SIG-M5 treated with dmso at 0.1 percent for 504 hours (cell line): ENCODE measurements around the gene VSTM2B.
"Not testable (repeated sequence)": the region's sequence is repeated elsewhere in the genome, so short reads cannot be mapped to it uniquely, and the experiment has no call there.

Experiments used
- DNase-seq: peaks from one replicate; lab custom pipeline; 2025; ENCODE audit not compliant: unreplicated experiment; lab: John Stamatoyannopoulos, UW

The VSTM2B gene

DNA sequence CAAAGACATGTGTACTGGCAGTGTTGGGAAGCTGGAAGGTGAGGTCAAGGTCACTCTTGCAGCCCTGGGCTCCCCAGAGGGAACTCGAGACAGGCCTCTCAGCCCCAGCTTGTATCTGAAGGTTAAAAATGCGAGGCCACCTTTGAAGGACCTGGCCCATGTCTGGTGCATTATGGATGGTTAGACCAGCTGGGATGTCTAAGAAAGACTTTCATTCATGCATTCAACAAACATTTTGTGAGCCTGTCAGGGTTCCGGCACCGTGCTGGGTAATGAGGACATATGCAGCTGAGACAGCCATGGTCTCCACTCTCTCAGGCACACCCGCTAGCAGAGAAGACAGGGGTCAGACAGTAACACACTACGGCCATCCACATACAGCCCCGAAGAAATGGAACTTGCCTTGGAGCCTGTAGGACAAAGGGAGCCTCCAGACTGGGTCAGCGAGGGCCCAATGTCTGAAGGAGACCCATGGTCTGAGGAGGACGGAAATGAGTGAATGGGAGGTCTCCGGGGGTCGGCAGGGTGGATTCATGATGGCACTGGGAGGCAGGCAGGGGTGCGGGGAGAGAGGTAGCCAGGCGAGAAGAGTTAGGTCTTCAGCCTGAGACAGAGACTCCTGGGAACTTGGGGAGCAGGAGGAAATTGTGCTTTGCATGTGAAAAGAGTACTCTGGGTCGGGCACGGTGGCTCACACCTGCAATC is 19.0 kb downstream of the VSTM2B start:
- no peak for DNase-seq

DNA sequence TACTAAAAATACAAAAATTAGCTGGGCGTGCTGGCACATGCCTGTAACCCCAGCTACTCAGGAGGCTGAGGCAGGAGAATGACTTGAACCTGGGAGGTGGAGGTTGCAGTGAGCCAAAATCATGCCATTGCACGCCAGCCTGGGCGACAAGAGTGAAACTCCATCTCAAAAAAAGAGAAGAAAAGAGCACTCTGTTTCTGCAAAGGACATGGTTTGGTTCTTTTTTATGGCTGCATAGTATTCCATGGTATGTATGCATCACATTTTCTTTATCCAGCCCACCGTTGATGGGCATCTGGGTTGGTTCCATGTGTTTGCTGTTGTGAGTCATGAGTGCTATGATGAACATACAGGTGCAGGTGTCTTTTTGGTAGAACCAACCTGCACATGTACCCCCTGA is 19.7 kb downstream of the VSTM2B start:
- not testable (repeated sequence) for DNase-seq

DNA sequence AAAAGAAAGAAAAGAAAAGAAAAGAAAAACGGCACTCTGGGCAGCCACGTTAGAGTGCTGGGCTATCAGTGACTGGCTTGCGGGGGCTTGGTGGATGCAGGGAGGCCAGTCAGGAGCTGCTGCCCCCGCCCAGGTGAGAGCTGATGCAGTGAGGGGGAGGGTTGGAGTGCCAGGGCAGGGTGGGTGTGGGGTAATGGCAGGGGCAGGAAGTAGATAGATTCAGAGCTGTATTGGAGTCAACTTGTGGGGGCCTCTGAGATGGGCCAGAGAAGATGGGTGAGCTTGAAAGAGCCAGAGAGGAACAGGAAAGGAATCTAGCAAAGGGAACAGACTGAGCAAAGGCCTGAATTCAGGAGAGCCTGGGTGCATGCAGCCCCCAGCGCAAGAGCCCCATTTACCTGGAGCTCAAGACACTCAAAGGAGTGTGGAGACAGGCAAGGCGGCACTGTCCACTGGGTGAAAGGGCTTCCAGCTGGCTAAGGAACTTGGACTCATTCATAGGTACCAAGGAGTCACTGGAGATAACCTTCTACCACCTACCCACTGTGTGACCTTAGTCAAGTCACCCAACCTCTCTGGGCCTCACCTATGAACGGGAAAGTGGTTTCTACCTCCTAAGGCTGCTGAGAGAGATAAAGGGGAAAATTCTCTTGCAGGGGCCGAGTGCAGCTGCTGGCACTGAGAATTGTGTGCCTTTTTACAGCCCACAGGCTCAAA is 20.2 kb downstream of the VSTM2B start:
- no peak for DNase-seq

DNA sequence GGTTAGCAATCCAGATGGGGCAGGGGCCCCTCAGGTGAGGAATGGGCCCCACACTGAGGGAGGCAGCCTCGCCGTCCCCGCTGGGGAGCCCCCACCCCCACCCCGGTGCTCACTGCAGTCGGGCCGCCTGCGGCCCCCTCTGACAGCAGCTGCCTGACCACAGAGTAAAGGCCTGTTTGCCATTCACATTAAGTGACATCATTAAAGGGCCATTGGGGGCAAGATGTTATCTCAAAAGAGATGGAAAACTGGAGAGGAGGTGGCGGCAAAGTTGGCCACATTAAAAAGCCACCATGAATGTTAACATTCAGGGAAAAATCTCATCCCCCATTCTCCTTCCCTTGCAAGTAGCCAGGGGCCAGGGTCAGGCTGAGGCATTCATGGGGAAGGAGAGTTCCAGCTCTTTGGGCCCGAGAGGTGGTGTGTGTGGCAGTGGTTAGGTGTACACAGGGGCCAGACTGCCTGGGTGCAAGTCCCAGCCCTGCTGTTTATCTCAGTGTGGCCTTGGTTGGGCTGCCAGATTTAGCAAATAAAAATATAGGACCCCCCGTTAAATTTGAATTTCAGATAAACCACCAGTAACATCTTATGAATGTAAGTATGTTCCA is 20.9 kb downstream of the VSTM2B start:
- no peak for DNase-seq

DNA sequence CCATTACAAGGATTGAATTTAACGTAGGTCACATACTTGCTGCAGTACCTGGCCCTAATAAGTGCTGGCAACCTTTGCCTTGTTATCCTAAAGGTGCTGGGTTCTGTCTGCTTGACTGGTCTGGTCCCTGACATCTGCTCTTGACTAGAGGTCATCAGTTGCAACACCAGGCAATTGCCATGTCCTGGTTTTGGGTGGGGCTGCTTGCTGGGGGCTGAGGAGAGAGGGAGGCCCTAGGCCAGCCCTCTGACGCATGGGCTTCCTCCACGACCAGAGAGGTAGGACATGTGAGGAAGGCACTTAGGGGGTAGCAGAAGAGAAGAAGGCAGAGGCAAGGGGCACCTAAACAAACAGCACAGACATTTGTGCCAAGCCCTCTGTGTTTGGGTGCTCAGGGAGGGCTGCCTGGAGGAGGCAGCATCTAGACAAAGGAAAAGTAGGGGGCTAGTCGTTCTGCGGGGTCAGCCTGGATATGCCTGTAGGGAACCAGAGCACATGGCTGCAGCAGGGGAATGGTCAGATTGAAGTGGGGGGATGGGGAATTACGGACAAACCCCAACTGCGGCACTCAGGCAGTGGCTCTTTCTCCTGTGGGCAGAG is 21.7 kb downstream of the VSTM2B start:
- DNase-seq = no peak

DNA sequence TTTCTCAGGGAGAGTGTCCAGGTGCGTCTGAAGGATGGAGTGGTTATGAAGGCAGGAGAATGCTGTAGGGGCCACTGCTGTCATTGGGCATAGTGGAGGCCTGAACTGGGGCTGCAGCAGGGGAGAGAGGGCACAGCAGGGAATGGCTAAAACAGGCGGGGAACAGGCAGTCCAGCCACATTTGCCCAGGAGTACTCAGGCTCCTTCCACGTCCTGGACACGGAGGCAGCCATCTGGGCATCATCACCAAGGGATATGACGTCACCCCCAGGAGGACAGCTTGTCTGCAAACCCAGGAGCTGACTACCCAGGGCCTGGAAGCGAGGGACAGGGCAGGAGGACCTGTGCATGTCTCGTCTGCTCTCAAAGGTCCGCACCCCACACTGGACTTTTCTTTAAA is 22.2 kb downstream of the VSTM2B start:
- no peak for DNase-seq

DNA sequence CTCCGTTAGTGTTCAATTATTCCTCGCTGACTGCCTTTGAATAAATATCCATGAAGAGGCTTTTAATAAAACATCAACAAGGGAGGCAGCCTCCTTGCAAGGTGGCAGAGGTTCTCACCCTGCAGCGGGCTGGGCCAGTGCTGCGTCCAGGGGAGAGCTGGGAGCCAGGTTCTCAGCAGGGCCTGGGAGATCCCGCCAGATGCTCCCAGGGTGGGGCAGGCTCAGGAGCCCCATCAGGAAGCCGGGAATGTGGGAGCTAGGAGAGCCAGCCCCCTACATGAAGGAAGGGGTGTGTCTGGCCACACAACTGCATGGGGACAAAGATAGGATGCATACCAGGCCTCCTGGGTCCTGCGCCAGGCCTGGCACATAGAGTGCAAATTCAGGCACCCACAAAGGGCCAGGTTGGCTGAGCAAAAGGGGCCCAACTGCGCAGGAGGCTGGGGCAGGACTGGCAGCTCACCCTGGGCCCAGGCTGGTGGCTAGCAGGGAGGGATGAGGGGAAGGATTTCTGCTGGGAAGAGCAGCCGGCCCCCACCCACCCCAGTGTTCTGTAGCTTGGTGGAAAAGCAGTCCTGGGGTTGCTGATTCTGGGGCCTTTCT is 22.8 kb downstream of the VSTM2B start:
- no peak for DNase-seq

DNA sequence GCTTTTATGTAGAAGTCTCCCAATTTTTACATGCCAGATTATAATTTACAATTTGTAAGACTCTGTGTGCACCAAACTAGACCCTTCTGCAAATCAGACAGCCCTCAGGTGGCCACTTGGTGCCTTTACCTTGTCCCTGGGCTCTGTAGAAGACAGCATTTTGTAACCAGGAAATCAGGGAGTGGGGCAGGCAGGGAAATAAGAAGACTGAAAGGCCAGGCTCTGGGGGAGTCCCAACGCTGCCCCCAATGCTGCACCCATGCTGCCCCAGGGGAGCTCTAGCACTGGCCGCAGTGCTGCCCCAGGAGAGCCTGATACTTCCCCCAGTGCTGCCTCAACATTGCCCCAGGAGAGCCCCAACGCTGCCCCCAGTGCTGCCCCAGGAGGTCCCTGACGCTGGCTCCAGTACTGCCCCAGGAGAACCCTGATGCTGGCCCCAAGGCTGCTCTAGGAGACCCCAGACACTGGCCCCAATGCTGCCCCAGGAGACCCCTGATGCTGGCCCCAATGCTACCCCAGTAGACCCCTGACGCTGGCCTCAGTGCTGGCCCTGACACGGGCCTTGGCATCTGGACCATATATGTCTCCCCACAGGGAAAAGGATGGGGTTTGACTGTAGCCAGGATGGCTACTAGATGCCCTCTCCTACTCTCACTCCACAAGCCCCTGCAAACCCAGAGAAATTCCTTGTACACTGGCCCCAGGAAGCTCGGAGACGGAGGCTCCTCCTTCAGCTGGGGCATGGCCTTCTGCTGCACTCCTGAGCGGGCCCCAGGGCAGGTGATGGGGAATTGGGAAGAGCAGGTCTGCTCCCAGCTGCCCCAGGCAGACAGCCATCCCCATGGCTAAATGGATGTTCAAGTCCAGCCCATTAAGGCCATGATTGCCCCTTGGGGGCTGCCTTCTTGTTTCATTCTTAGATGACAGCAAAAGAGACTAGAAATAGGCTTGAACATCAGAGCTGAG is 23.6 kb downstream of the VSTM2B start:
- DNase-seq = no peak

DNA sequence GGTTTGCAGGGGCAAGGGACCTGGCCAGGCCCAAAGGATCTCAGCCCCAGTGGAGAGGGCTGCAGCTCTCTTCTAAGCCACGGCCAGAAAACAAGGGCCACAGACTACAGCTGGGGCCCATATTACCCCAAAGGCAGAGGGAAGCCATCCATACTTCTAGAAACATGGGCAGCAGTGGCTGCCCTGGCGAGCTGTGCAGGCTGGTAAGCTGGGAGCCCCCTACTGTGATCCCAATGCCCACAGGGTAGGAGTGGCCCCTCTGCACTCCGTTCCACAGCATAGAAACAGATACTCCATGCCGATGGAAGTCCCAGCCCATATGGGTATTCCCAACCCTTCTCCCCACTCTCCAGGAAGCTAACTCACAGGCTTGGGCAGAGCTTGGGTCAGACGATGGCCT is 25.1 kb downstream of the VSTM2B start:
- DNase-seq = no peak

DNA sequence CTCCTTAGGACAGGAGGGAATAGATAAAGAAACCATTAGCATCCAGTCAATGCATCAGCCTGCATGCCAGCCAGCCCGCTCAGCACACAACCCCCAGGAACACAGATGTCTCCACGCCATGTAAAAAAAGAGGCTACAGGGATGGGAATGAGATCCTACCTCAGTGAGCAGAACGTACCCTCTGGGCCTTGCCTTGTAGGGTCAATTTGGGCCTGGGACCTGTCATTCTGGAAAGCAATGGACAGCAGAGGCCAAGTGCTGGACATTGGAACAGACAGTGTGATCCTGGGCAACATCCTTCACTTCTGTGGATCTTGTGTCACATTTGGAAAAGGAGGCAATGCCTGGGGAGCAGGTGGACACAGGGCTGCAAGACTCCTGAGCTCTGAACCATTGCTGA is 26.0 kb downstream of the VSTM2B start:
- DNase-seq = no peak

DNA sequence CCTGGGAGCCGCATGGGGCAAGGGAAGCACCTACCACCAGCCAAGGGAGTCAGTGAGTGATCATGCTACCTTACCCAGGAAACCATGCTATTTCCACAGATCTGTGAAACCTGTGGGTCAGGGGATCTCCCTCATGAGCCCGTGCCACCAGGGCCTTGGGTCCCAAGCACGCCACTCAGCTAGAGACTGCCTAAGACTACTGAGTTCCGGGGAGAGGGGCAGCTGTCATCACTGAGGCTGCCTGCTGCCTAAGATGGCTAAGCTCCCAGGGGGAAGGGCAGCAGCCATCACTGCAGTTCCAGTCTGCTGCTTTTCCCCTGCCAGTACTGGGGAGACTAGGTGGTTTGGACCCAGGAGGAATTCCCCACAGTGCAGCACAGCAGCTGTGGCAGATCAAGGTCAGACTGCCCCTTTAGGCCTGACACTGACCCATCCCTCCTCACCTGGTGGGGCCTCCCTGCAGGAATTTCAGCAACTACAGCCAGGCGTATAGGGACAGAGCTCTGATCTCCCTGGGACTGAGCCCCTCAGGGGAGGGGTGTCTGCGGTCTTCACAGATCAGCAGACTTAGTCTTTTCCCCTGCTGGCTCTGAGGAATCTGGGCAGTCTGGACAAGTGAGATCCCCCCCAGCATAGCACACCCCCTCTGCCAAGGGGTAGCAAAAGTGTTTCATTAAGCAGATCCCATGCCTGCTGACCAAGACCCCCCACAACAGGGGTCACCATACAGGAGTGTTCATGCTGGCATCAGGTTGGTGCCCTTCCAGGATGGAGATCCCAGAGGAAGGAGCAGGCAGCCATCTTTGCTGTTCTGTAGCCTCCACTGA is 26.9 kb downstream of the VSTM2B start:
- DNase-seq = no peak

DNA sequence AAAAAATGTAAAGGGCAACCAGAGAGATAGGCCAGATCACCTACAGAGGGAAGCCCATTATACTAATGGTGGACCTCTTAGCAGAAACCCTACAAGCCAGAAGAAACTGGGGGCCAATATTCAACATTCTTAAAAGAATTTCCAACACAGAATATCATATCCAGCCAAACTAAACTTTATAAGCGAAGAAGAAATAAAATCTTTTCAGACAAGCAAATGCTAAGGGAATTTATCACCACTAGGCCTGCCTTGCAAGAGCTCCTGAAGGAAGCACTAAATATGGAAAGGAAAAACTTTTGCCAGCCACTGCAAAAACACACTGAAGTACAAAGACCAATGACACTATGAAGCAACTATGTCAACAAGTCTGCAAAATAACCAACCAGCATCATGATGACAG is 28.4 kb downstream of the VSTM2B start:
- no peak for DNase-seq

DNA sequence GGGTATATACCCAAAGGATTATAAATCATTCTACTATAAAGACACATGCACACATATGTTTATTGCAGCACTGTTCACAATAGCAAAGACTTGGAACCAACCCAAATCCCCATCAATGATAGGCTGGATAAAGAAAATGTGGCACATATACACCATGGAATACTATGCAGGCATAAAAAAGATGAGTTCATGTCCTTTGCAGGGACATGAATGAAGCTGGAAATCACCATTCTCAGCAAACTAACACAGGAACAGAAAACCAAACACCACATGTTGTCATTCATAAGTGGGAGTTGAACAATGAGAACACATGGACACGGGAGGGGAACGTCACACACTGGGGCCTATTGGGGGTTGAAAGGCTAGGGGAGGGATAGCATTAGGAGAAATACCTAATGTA is 33.3 kb downstream of the VSTM2B start:
- DNase-seq = not testable (repeated sequence)

DNA sequence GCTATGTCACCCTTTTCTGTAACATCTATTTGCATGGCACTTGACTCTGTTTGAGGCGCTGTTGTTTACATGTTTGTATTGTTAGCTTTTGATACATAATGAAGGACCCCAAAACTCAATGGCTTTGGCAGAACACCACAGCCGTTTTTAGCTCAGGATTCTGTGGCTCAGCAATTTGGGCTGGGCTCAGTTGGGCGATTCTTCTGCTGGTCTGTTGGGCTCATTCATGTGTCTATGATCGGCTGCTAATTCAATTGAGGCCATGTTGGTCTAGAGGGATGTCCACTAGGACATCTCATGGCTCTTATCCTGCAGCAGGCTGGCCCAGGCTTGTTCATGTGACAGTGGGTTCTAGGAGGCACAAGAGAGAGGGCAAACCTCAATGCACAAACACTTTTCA is 33.9 kb downstream of the VSTM2B start:
- DNase-seq = no peak

DNA sequence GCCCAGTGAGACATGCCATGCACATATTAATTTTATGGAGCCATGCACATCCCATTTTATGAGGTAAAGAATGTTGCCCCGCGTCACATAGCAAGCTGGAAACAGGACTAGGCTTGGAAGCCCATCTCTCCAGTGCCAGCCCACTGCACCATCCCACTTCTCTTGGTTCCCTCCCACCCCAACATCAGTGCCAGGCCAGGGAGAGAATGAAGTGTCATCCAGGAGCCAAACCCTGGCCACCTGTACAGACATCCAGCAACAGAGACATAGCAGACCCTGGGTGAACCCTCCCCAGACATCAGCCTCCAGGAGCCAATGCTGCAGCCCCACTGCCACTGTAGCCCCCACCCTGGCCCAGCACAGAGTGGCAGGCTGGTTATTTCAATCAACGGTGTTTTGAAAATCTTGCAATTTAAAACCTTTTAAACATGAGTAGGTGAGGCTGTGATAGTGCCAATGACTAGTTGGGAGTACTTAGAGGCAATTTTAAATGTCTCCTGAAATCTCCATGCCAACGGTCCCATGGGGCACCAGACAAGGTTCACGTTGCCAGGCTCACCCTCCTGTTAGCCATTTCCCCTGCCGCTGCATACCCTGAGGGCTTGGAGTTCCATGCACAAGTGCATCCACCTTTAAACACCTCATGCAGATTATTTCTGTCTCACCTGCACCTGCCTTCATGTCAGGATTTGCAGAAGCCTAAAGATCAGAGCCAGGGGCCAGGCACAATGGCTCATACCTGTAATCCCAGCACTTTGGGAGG is 34.7 kb downstream of the VSTM2B start:
- no peak for DNase-seq

DNA sequence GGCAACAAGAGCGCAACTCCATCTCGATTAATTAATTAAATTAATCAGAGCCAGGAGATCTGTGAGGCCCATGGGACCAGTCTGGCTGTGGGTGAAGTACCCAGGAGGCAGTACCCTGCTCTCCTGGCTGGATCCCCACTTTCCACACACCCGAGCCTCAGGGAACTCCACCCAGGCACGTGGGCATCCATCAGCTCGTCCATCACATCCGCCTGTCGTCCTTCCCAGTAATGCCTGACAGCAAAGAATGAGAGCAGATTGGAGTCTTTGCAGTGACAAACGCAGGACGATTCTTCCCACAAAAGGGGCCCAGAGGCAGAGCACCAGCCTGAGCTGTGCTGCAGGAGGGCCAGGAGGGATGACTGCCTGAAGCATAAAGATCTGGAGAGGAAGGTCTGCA is 35.8 kb downstream of the VSTM2B start:
- DNase-seq = no peak

DNA sequence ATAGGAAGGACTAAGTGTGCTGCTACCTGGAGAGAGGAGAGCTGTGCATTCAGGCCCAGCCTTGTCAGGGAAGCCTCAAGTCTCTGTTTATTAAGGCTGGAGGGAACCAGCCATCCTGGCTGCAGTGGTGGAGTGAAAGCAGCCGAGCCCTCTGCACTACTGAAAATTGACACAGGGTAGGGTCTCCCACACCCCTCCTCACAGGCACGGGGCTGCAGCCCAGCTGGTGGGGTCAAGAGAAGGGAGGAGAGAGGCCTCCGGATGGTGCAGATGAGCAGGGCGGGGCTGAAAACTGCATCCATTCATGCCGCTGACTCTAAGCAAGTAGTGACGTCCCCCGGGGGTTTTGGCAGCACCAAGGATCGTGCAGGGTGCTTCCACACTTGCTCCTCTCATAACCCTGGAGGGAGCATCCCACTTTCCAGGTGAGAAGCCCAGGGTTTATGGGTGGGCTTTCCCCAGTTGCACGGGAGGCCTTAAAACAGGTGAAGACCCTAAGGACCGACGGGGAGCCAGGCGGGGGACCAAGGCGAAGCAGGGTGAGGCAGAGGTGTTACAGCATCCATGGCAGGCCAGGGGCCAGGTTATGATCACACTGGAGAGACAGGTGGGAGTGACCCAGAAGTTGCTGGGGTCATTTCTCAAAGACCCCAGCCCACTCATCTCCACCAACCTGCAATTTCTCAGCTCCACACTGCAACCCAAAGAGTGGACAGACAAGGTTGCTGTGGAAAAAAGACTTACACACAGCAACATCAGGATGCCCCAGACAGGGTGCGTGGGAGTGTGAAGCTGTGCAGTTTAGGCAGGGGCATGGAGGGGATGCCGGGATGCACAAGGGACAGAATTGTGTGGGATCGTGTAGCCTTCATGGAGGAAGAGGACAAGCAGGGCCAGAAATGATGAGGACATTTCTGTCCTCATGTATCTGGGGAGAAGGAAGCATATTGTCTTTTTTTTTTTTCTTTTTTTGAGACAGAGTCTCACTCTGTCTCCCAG is 36.8 kb downstream of the VSTM2B start:
- DNase-seq = no peak
